ENCODE measurements around the gene KCNT1.

The KCNT1 gene

GRCh38 chr9:135673941-135674340 is 28.0 kb upstream of the KCNT1 start:
- DNase-seq (ENCODE audit: low read depth) = no peak

- no peak for DNase-seq (ENCODE audit: low read depth)
These were observed 27.0 kb upstream of the KCNT1 start for GRCh38 chr9:135674977-135675376.

DNA sequence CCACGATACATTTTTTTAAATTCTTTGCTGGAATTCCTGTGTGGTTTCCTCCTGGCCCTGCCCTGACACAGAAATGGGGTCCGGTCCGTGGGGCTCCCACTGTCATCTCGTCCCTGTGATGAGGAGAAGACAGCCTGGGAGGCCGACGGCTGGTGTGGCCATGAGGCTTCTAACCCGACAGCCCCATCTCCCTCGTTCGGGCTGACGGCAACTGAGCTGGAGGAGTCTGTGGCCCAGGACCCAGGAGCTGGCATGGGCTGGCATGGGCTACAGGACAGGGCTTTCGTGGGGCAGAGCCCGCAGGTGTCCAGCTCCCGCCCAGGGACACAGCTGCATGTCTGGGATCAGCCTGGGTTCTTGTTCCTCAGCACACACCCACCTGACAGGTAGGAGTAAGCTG is 25.1 kb upstream of the KCNT1 start:
- DNase-seq (ENCODE audit: low read depth) = no peak

- no peak for DNase-seq (ENCODE audit: low read depth)
These were observed 24.3 kb upstream of the KCNT1 start for GRCh38 chr9:135677641-135678168.

- DNase-seq (ENCODE audit: low read depth) = no peak
These were observed 23.6 kb upstream of the KCNT1 start for GRCh38 chr9:135678236-135679017.

GRCh38 chr9:135680056-135680455 is 21.9 kb upstream of the KCNT1 start:
- no peak for DNase-seq (ENCODE audit: low read depth)

- no peak for DNase-seq (ENCODE audit: low read depth)
These were observed 20.8 kb upstream of the KCNT1 start for GRCh38 chr9:135681161-135681560.

- DNase-seq (ENCODE audit: low read depth) = no peak
These were observed 18.5 kb upstream of the KCNT1 start for GRCh38 chr9:135683401-135684034.

- no peak for DNase-seq (ENCODE audit: low read depth)
These were observed 17.3 kb upstream of the KCNT1 start for GRCh38 chr9:135684691-135685090.

- no peak for DNase-seq (ENCODE audit: low read depth)
These were observed 14.8 kb upstream of the KCNT1 start for GRCh38 chr9:135687216-135687615.

- DNase-seq (ENCODE audit: low read depth) = no peak
These were observed 13.0 kb upstream of the KCNT1 start for GRCh38 chr9:135689011-135689410.

- no peak for DNase-seq (ENCODE audit: low read depth)
These were observed 11.0 kb upstream of the KCNT1 start for GRCh38 chr9:135690836-135691570.

- no peak for DNase-seq (ENCODE audit: low read depth)
These were observed 9.6 kb upstream of the KCNT1 start for GRCh38 chr9:135692410-135692809.

DNA sequence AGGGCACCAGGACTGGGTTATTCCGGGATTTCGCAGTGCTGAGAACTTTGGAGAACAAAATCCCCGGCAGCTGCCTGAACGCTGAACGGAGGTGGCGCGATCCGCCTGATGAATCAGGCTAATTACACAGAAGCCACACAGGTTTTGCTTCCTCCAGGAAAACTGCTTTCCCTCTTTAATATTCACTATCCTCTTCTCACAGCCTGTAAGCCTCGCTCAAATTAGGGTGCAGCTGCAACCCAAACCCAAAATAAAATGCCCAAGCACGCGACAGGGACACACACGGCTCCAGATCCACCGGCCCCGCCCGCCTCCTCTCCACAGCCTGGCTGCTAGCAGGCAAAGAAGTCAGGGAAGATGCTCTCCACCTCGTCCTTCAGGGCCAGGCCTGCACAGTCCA is 8.7 kb upstream of the KCNT1 start:
- no peak for DNase-seq (ENCODE audit: low read depth)

DNA sequence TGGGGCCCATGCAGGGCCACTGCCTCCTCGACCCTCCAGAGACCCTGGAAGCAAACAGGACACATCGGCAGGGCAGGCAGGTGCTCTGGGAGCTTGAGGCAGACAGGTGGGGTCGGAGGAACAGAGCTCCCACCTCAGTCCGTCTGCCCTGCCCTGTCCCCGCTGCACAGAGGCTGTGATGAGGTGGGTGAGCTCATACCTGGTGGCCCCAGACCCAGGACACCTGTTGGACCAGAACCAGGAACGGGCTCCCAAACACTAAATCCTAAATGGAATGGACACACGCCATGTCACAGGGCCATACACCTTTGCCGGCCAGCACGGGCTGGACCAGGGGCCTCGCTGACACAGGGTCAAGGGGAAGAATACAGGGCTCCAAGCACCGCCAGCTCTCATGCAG is 8.2 kb upstream of the KCNT1 start:
- DNase-seq (ENCODE audit: low read depth) = no peak

GRCh38 chr9:135694414-135694813 is 7.6 kb upstream of the KCNT1 start:
- DNase-seq (ENCODE audit: low read depth) = no peak

DNA sequence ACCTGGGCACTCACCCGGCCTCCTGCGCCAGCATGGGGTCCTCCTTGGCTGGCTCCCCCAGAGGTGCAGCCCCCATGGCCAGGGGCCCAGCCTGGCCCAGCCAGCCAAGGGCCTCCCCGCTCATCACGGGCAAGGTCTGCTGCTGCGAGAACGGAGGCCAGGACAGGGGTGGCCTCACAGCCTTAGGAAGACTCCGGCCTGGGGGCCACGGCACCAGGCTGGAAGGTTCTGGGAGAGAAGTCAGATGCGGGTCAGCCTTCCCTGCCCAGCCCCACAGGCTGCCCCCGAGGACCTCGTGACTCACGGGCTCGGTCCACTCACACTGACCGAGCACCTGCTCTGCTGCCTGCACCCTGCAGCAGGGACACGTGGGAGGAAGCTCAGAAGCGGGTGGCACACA is 6.9 kb upstream of the KCNT1 start:
- DNase-seq (ENCODE audit: low read depth) = no peak

DNA sequence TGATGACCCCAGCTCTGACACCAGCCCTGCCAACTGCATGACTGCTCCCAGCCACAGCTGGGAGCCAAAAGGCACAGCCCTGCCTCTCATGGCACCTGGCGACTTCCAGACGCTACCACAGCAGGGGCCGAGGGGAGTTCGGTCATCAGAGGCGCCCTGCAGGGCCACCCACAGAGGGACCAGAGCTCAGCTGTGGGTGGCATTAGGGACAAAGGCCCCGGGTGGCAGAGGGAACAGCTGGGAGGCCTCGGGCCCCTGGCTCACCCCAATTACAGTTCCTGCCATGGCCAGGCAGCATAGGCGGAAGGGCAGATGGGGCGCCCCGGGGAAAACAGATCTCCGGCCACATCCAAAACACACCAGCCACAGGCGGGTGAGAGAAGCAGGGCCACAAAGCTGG is 6.3 kb upstream of the KCNT1 start:
- no peak for DNase-seq (ENCODE audit: low read depth)

DNA sequence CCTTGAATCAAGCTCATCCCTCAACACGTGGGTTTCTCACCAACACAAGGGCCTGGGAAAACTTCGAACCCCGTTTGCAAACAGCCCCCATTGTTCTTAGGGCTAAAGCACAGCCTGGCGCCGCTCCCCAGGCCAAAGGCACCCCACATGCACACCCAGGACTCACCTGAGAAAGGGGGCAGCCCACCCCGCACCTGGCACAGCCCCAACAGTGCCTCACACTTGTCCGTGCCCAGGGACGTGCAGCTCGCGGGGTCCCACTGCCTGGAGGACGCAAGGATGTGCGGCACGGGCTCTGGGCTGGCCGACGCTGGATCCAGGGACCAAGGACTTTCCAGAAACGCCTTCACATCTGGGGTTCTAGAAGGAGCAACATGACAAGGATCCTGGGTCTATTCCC is 5.5 kb upstream of the KCNT1 start:
- DNase-seq (ENCODE audit: low read depth) = no peak

- DNase-seq (ENCODE audit: low read depth) = no peak
These were observed 4.8 kb upstream of the KCNT1 start for GRCh38 chr9:135697226-135697625.

DNA sequence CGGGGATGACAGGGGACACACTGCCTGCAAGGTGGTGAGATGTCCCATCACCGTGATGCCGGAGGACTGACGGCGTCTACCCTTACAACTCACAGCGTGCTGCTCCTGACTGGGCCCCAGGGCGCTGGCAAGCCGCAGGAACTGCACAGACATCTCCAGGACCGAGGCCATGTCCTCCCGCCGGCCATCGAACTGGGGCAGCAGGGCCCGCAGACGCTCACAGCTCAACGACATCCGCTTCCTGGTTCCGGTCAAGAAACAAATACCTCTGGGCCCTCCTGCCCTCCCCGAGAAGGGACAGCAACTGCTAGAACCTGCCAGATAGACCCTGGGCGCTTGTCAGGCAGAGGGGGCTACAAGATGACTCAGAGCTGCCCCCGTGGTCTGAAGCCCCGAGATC is 3.7 kb upstream of the KCNT1 start:
- no peak for DNase-seq (ENCODE audit: low read depth)

DNA sequence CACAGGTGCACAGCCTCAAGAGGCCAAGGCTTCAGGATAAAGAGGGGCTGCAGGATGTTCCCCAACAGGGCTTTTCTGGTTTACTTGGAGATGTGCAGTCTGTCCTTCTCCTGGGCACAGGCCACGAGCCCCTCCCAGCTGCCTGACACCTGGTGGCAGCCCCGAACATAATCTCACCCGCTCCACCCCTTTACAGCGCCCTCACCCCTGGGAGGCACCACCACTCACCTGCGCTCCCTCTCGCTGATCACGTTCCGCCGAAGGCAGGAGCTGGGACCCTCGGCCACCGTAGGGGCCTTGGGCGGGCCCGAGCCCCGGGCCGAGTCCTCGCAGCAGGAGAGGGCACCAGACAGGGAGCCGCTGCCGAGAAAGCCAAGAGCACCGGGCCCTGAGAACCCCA is 3.2 kb upstream of the KCNT1 start:
- DNase-seq (ENCODE audit: low read depth) = no peak

- no peak for DNase-seq (ENCODE audit: low read depth)
These were observed 2.5 kb upstream of the KCNT1 start, which contains the start of gene SOHLH1 for GRCh38 chr9:135699440-135699839. Gene SOHLH1, minus strand, starts transcription at chr9:135699481. Its CDS starts 14 bp downstream, at chr9:135699467.
